Smooth muscle cell (in vitro differentiated cells): Measurements from ENCODE around the gene HOMER2. TPM values are rescaled to one million over a fixed set of nuclear protein-coding genes. Genes with fewer than 3 reads are reported as not detected.

Source experiments
- DNase-seq: peaks from one replicate; lab custom pipeline; 2025; ENCODE audit not compliant: unreplicated experiment; lab: John Stamatoyannopoulos, UW
- H2AFZ ChIP-seq: fragments of 200-600 bp; sonication (generic); 2 replicates; pipeline ENCODE4 v1.6.0; 2016; ENCODE audit warnings: antibody characterized with exemption, low read depth, mild to moderate bottlenecking
- H3F3A ChIP-seq: fragments of 200-600 bp; sonication (generic); 2 replicates; pipeline ENCODE4 v1.6.0; 2017; ENCODE audit warnings: antibody characterized with exemption, low read depth
- H3K27ac ChIP-seq: fragments of 200-600 bp; sonication (generic); 2 replicates; pipeline ENCODE4 v1.5.1; 2016; ENCODE audit warnings: low read depth, mild to moderate bottlenecking
- H3K27me3 ChIP-seq: fragments of 200-600 bp; sonication (generic); 2 replicates; pipeline ENCODE4 v1.6.1; 2016; ENCODE audit warnings: low read depth, mild to moderate bottlenecking
- H3K36me3 ChIP-seq: fragments of 200-600 bp; sonication (generic); 2 replicates; pipeline ENCODE4 v1.5.1; 2016; ENCODE audit warnings: low read depth
- H3K4me1 ChIP-seq: fragments of 200-600 bp; sonication (generic); 2 replicates; pipeline ENCODE4 v1.5.1; 2016; ENCODE audit warnings: low read depth
- H3K4me2 ChIP-seq: fragments of 200-600 bp; sonication (generic); 2 replicates; pipeline ENCODE4 v1.6.0; 2016; ENCODE audit warnings: mild to moderate bottlenecking
- H3K4me3 ChIP-seq: fragments of 200-600 bp; sonication (generic); 2 replicates; pipeline ENCODE4 v1.5.1; 2016; ENCODE audit warnings: mild to moderate bottlenecking
- H3K79me2 ChIP-seq: fragments of 200-600 bp; sonication (generic); 2 replicates; pipeline ENCODE4 v1.6.0; 2016; ENCODE audit warnings: low read depth, mild to moderate bottlenecking
- H3K9ac ChIP-seq: fragments of 200-600 bp; sonication (generic); 2 replicates; pipeline ENCODE4 v1.6.0; 2016; ENCODE audit warnings: low read depth
- H3K9me3 ChIP-seq: fragments of 200-600 bp; sonication (generic); replicated peaks from 2 replicates; pipeline ENCODE4 v1.5.1; 2016; ENCODE audit warnings: low read depth
- H4K20me1 ChIP-seq: fragments of 200-600 bp; sonication (generic); 2 replicates; pipeline ENCODE4 v1.6.0; 2016; ENCODE audit warnings: low read depth
- CTCF ChIP-seq: fragments of 200-600 bp; sonication (generic); IDR thresholded peaks from 2 replicates; pipeline ENCODE4 v1.5.1; 2017; ENCODE audit warnings: borderline replicate concordance, mild to moderate bottlenecking, antibody characterized with exemption; ENCODE audit not compliant: insufficient read depth, poor library complexity, severe bottlenecking
- WGBS: methylation state at CpG from one replicate; pipeline ENCODE4 v1.1.7; 2016; ENCODE audit warnings: low lambda C conversion rate; 5-methylcytosine and 5-hydroxymethylcytosine counted together
- polyA plus RNA-seq: library from polyadenylated mRNA; unstranded; fragments of >200 nt; fragmentation: Nextera tagmentation; extraction: Ambion mirVana; gene quantifications from 2 replicates; pipeline ENCODE4 v1.2.1, GENCODE V29; 2016
- total RNA-seq: library from RNA; depleted of rRNA; stranded (reverse); fragments of >200 nt; gene quantifications from 2 replicates; pipeline ENCODE4 v1.2.3, GENCODE V29; 2014

The HOMER2 gene
- total and polyA plus RNA-seq, 2 experiments from 2014 or later, result 3.1 to 18.8 TPM

GRCh38 chr15:82978438-82978837 lies 25.9 kb upstream of the HOMER2 start:
- DNase-seq, result no peak

GRCh38 chr15:82977076-82977475 lies 24.6 kb upstream of the HOMER2 start:
- DNase-seq, result no peak
- Histone ChIP-seq H3K9ac (no peak overlapping the region), H3K4me2 (no peak overlapping the region), H3K36me3 (no peaks in the 10 kb centered on the region), H3K9me3 (no peaks in the 10 kb centered on the region), H3K27me3 (no peaks in the 10 kb centered on the region), H3K79me2 (no peaks in the 10 kb centered on the region), H3K4me1 (no peaks in the 10 kb centered on the region), H4K20me1 (no peaks in the 10 kb centered on the region), H3F3A (no peaks in the 10 kb centered on the region), H3K27ac (no peak overlapping the region), H2AFZ (no peak overlapping the region), H3K4me3 (no peak overlapping the region)
- no peak for TF ChIP-seq CTCF
- WGBS, result 97% methylated on average over 1 of the region's 1 CpG

More at GRCh38 chr15:82978438-82978837, 25.9 kb upstream of the HOMER2 start:
- Histone ChIP-seq H4K20me1 (no peaks in the 10 kb centered on the region), H3K27ac (no peak overlapping the region), H3K9me3 (no peaks in the 10 kb centered on the region), H2AFZ (no peak overlapping the region), H3K9ac (no peak overlapping the region), H3K4me3 (no peak overlapping the region), H3K27me3 (no peaks in the 10 kb centered on the region), H3F3A (no peaks in the 10 kb centered on the region), H3K4me2 (no peak overlapping the region), H3K36me3 (no peaks in the 10 kb centered on the region), H3K79me2 (no peaks in the 10 kb centered on the region), H3K4me1 (no peaks in the 10 kb centered on the region)
- 89% methylated on average over 5 of the region's 5 CpGs for WGBS
- TF ChIP-seq CTCF, result no peak

GRCh38 chr15:82972990-82973389 lies 20.5 kb upstream of the HOMER2 start:
- no peak overlapping the region for H3K27ac ChIP-seq
- 89% methylated on average over 1 of the region's 1 CpG for WGBS

More at GRCh38 chr15:82972990-82973389, 20.5 kb upstream of the HOMER2 start:
- Histone ChIP-seq H3K4me3 (no peak overlapping the region), H3F3A (no peaks in the 10 kb centered on the region), H4K20me1 (no peaks in the 10 kb centered on the region), H3K9ac (no peak overlapping the region), H3K79me2 (no peaks in the 10 kb centered on the region), H3K36me3 (no peaks in the 10 kb centered on the region), H2AFZ (no peak overlapping the region), H3K4me1 (no peaks in the 10 kb centered on the region), H3K9me3 (no peaks in the 10 kb centered on the region), H3K4me2 (no peak overlapping the region), H3K27me3 (no peaks in the 10 kb centered on the region)
- no peak for TF ChIP-seq CTCF
- no peak for DNase-seq
